Liver (tissue), 9 donors: ENCODE measurements around the gene CLDN3. TPM values are rescaled to one million over a fixed set of nuclear protein-coding genes. Genes with fewer than 3 reads are reported as not detected.

Experiments
- DNase-seq: peaks from one replicate; pipeline ENCODE4 v3.0.0-alpha.2; 2017; ENCODE audit warnings: low spot score
- H3K27ac ChIP-seq, 2 donors: one replicate each; pipeline ENCODE4 v1.7.0; 2013; ENCODE audit warnings: inconsistent platforms in 2 of 2, low read length in 2 of 2, control low read depth in 1 of 2, low read depth in 1 of 2, mild to moderate bottlenecking in 1 of 2
- H3K27me3 ChIP-seq, 4 donors: one replicate each; pipeline versions ENCODE4 v1.6.1 to v1.7.0; 2013; ENCODE audit warnings: low read length in 3 of 4, inconsistent platforms in 1 of 4, mild to moderate bottlenecking in 1 of 4, moderate library complexity in 1 of 4; ENCODE audit not compliant: control insufficient read depth in 4 of 4, insufficient read depth in 4 of 4
- H3K36me3 ChIP-seq, 4 donors: one replicate each; pipeline versions ENCODE4 v1.6.1 to v1.7.0; 2013; ENCODE audit warnings: low read length in 3 of 4, mild to moderate bottlenecking in 3 of 4, low read depth in 1 of 4, moderate library complexity in 1 of 4; ENCODE audit not compliant: control insufficient read depth in 4 of 4, insufficient read depth in 3 of 4
- H3K4me1 ChIP-seq, 4 donors: one replicate each; pipeline versions ENCODE4 v1.6.1 to v1.7.0; 2013; ENCODE audit warnings: low read length in 3 of 4, mild to moderate bottlenecking in 3 of 4, moderate library complexity in 1 of 4; ENCODE audit not compliant: control insufficient read depth in 4 of 4, insufficient read depth in 4 of 4
- H3K4me3 ChIP-seq, 3 donors: one replicate each; pipeline versions ENCODE4 v1.6.1 to v1.7.0; 2013; ENCODE audit warnings: low read length in 3 of 3, control low read depth in 1 of 3, low read depth in 1 of 3, mild to moderate bottlenecking in 1 of 3
- H3K9ac ChIP-seq, 2 donors: one replicate each; pipeline ENCODE4 v1.7.0; 2013; ENCODE audit warnings: low read length in 2 of 2, mild to moderate bottlenecking in 2 of 2, moderate library complexity in 2 of 2, control low read depth in 1 of 2, low read depth in 1 of 2
- H3K9me3 ChIP-seq, 4 donors: one replicate each; pipeline versions ENCODE4 v1.6.1 to v1.7.0; 2013; ENCODE audit warnings: low read length in 3 of 4; ENCODE audit not compliant: control insufficient read depth in 4 of 4
- ATF3 ChIP-seq: IDR thresholded peaks from 2 replicates; pipeline ENCODE4 v1.6.1; 2016; ENCODE audit warnings: antibody characterized with exemption
- CTCF ChIP-seq: fragments of 150-350 bp; IDR thresholded peaks from 2 replicates; pipeline ENCODE4 v1.5.1; 2017; ENCODE audit warnings: improper control_type of control experiment, low read depth, low read length; ENCODE audit not compliant: missing input control
- EGR1 ChIP-seq, 2 donors: IDR thresholded peaks; 2 replicates each; pipeline ENCODE4 v1.6.1; 2016 to 2018; ENCODE audit warnings: antibody characterized with exemption in 2 of 2, low read depth in 2 of 2
- FOXA1 ChIP-seq: IDR thresholded peaks from 2 replicates; pipeline ENCODE4 v1.6.1; 2016; ENCODE audit warnings: antibody characterized with exemption
- FOXA2 ChIP-seq: IDR thresholded peaks from 2 replicates; pipeline ENCODE4 v1.6.1; 2016; ENCODE audit warnings: antibody characterized with exemption
- GABPA ChIP-seq, 2 donors: IDR thresholded peaks in 1 of 2; conservative IDR thresholded peaks in 1 of 2; 2 replicates each; pipeline ENCODE4 v1.6.1; 2016; ENCODE audit warnings: antibody characterized with exemption in 2 of 2, mild to moderate bottlenecking in 1 of 2, moderate library complexity in 1 of 2
- HNF4A ChIP-seq, 2 donors: conservative IDR thresholded peaks; 2 replicates each; pipeline ENCODE4 v1.6.1; 2016; ENCODE audit warnings: antibody characterized with exemption in 2 of 2, mild to moderate bottlenecking in 2 of 2
- HNF4G ChIP-seq: IDR thresholded peaks from 2 replicates; pipeline ENCODE4 v1.6.1; 2016; ENCODE audit warnings: antibody characterized with exemption
- JUND ChIP-seq, 2 donors: IDR thresholded peaks; 2 replicates each; pipeline ENCODE4 v1.6.1; 2016; ENCODE audit warnings: antibody characterized with exemption in 2 of 2
- NR2F2 ChIP-seq: IDR thresholded peaks from 2 replicates; pipeline ENCODE4 v1.6.1; 2016; ENCODE audit warnings: antibody characterized with exemption
- RAD21 ChIP-seq, 2 donors: IDR thresholded peaks; 2 replicates each; pipeline ENCODE4 v1.6.1; 2016; ENCODE audit warnings: antibody characterized with exemption in 2 of 2, mild to moderate bottlenecking in 2 of 2
- REST ChIP-seq: IDR thresholded peaks from 2 replicates; pipeline ENCODE4 v1.6.1; 2016; ENCODE audit warnings: antibody characterized with exemption, mild to moderate bottlenecking
- RXRA ChIP-seq, 2 donors: IDR thresholded peaks; 2 replicates each; pipeline ENCODE4 v1.6.1; 2017 to 2018; ENCODE audit warnings: antibody characterized with exemption in 2 of 2, mild to moderate bottlenecking in 1 of 2
- TAF1 ChIP-seq: conservative IDR thresholded peaks from 2 replicates; pipeline ENCODE4 v1.6.1; 2016; ENCODE audit warnings: antibody characterized with exemption, mild to moderate bottlenecking
- YY1 ChIP-seq: IDR thresholded peaks from 2 replicates; pipeline ENCODE4 v1.6.1; 2016; ENCODE audit warnings: antibody characterized with exemption, mild to moderate bottlenecking
- ZBTB33 ChIP-seq: IDR thresholded peaks from 2 replicates; pipeline ENCODE4 v1.6.1; 2016; ENCODE audit warnings: antibody characterized with exemption
- WGBS: extraction: QIAGEN DNeasy Blood & Tissue Kit; methylation state at CpG from one replicate; pipeline ENCODE4 v1.1.7; 2013; 5-methylcytosine and 5-hydroxymethylcytosine counted together
- polyA plus RNA-seq, 2 donors: library from polyadenylated mRNA; stranded (reverse) in 1 of 2; unstranded in 1 of 2; fragments of 200-250 nt in 1 of 2; fragments of >200 nt in 1 of 2; fragmentation: Nextera tagmentation in 1 of 2; extraction: Ambion mirVana in 1 of 2; gene quantifications; one replicate each; pipeline versions ENCODE4 v1.2.1 to v1.2.3, GENCODE V29; 2013 to 2015
- total RNA-seq, 2 donors: library from RNA; depleted of rRNA; stranded (reverse); fragments of >200 nt; gene quantifications; one replicate each; pipeline ENCODE4 v1.2.3, GENCODE V29; 2014
- TF ChIP-seq, protein P1 (sequence below): IDR thresholded peaks from 2 replicates; pipeline ENCODE4 v1.6.1; 2016; ENCODE audit warnings: antibody characterized with exemption
- donor health status: healthy.
- donor health status: healthy.
- donor health status: healthy.
- donor health status: healthy.
- donor health status: healthy.

The CLDN3 gene
- total and polyA plus RNA-seq, 4 donors, result 3.6 to 43.0 (median 22.9) TPM

- WGBS, result 70% methylated on average over 17 of the region's 17 CpGs
- Histone ChIP-seq H3K4me3 (peak overlapping the region; percentile 49 to 81 (median 68)), H3K27ac (peak overlapping the region; percentile 91 to 94), H3K27me3 (no peaks in the 10 kb centered on the region), H3K36me3 (no peaks in the 10 kb centered on the region), H3K4me1 (peaks cover 20 to 58% (median 48%) of the 10 kb centered on the region in 4 donors), H3K9me3 (no peaks in the 10 kb centered on the region), H3K9ac (peak overlapping the region in 1 of 2 donors; percentile 54)
- no peak for DNase-seq
- TF ChIP-seq RXRA (IDR thresholded peaks at IDR 0.05) (no peak), GABPA (IDR thresholded peaks at IDR 0.05 in 1 of 2, conservative IDR thresholded peaks at IDR 0.05 in 1 of 2) (no peak), HNF4G (no peak), FOXA1 (no peak), YY1 (no peak), TAF1 (no peak), RAD21 (IDR thresholded peaks at IDR 0.05) (no peak), ATF3 (no peak), REST (no peak), FOXA2 (no peak), NR2F2 (no peak), HNF4A (conservative IDR thresholded peaks at IDR 0.05) (no peak), EGR1 (IDR thresholded peaks at IDR 0.05; ENCODE audit: low read depth in 2 of 2) (no peak), JUND (IDR thresholded peaks at IDR 0.05) (no peak), ZBTB33 (no peak)
- TF ChIP-seq, protein P1, sequence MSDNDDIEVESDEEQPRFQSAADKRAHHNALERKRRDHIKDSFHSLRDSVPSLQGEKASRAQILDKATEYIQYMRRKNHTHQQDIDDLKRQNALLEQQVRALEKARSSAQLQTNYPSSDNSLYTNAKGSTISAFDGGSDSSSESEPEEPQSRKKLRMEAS, result no peak
Observed at GRCh38 chr7:73770860-73771670, 995 bp upstream of the CLDN3 start.

- no peak for DNase-seq
- H3K9me3 ChIP-seq, result no peaks in the 10 kb centered on the region
- WGBS, result 29% methylated on average over 49 of the region's 49 CpGs
- H3K4me1 ChIP-seq, result peaks cover 18 to 51% (median 42%) of the 10 kb centered on the region in 4 donors
- no peaks in the 10 kb centered on the region for H3K27me3 ChIP-seq
- peak overlapping the region; percentile 91 to 94 for H3K27ac ChIP-seq
- H3K4me3 ChIP-seq, result peak overlapping the region; percentile 68 to 81 (median 72)
- no peaks in the 10 kb centered on the region for H3K36me3 ChIP-seq
- H3K9ac ChIP-seq, result peak overlapping the region; percentile 1 to 28
- no peak for TF ChIP-seq TAF1
- no peak for TF ChIP-seq ATF3
- TF ChIP-seq EGR1 (IDR thresholded peaks at IDR 0.05; ENCODE audit: low read depth in 2 of 2), result no peak
- TF ChIP-seq JUND (IDR thresholded peaks at IDR 0.05), result no peak
- TF ChIP-seq FOXA1, result no peak
- no peak for TF ChIP-seq CTCF
- TF ChIP-seq HNF4G, result no peak
- TF ChIP-seq REST, result no peak
- TF ChIP-seq, protein P1, result no peak
- TF ChIP-seq GABPA (IDR thresholded peaks at IDR 0.05 in 1 of 2, conservative IDR thresholded peaks at IDR 0.05 in 1 of 2), result no peak
- TF ChIP-seq NR2F2, result no peak
- TF ChIP-seq RAD21 (IDR thresholded peaks at IDR 0.05), result no peak
Observed at GRCh38 chr7:73769481-73770001, 529 bp downstream of the CLDN3 start.
